ENCODE measurements around the gene PTDSS2.

DNA sequence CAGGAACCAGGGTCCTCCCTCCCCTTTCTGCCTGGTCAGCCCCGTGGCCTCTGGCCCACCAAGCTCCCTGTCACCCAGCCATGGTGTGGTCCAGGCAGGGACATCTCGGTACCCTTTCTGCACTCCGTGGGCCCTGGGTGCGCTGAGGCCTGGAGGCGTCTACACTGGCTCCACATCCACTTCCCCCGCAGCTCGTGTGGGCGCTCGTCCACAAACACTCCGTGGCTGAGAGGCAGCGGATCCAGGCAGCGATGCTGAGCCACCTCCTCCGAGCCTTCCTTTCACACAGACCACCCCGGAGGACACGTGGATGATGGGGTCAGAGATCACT, 40.8 kb downstream of the PTDSS2 start:
- TF ChIP-seq POLR2A (IDR thresholded peaks at IDR 0.05; ENCODE audit: low read depth, low read length) (no peak), POLR2AphosphoS5 (IDR thresholded peaks at IDR 0.05; ENCODE audit: low read length) (no peak), CBX5 (IDR thresholded peaks at IDR 0.05; ENCODE audit: low read depth) (no peak), JUND (IDR thresholded peaks at IDR 0.05; ENCODE audit: low read depth, low read length) (no peak), FOXK2 (IDR thresholded peaks at IDR 0.05) (no peak), CEBPB (IDR thresholded peaks at IDR 0.05; ENCODE audit: borderline replicate concordance in 1 of 2, low read depth in 2 of 2, low read length in 2 of 2) (no peak), ZZZ3 (IDR thresholded peaks at IDR 0.05; ENCODE audit: control insufficient read depth, insufficient read length, low read depth) (no peak), ZNF274 (IDR thresholded peaks at IDR 0.05; ENCODE audit: insufficient read depth, insufficient read length) (no peak), SMC3 (IDR thresholded peaks at IDR 0.05; ENCODE audit: borderline replicate concordance, low read length) (no peak), NR2F1 (conservative IDR thresholded peaks at IDR 0.05) (no peak), EZH2 (IDR thresholded peaks at IDR 0.05; ENCODE audit: borderline replicate concordance, control insufficient read depth, low read depth, low read length) (no peak), ZSCAN29 (IDR thresholded peaks at IDR 0.05) (no peak)
- TF ChIP-seq, protein P1, sequence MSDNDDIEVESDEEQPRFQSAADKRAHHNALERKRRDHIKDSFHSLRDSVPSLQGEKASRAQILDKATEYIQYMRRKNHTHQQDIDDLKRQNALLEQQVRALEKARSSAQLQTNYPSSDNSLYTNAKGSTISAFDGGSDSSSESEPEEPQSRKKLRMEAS (IDR thresholded peaks at IDR 0.05; ENCODE audit: low read depth, low read length) = no peak
- TF ChIP-seq, protein P2, sequence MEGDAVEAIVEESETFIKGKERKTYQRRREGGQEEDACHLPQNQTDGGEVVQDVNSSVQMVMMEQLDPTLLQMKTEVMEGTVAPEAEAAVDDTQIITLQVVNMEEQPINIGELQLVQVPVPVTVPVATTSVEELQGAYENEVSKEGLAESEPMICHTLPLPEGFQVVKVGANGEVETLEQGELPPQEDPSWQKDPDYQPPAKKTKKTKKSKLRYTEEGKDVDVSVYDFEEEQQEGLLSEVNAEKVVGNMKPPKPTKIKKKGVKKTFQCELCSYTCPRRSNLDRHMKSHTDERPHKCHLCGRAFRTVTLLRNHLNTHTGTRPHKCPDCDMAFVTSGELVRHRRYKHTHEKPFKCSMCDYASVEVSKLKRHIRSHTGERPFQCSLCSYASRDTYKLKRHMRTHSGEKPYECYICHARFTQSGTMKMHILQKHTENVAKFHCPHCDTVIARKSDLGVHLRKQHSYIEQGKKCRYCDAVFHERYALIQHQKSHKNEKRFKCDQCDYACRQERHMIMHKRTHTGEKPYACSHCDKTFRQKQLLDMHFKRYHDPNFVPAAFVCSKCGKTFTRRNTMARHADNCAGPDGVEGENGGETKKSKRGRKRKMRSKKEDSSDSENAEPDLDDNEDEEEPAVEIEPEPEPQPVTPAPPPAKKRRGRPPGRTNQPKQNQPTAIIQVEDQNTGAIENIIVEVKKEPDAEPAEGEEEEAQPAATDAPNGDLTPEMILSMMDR (IDR thresholded peaks at IDR 0.05 in 2 of 3, conservative IDR thresholded peaks at IDR 0.05 in 1 of 3; ENCODE audit: control insufficient read depth in 2 of 3, extremely low read depth in 1 of 3, insufficient read depth in 1 of 3, low read depth in 3 of 3, low read length in 3 of 3) = no peak

Measured in GM12878 (cell line).